Mononuclear cell (primary cell): ENCODE measurements around the gene FTSJ3. TPM values are rescaled to one million over a fixed set of nuclear protein-coding genes. Genes with fewer than 3 reads are reported as not detected.
A peak's percentile ranks its signal among the peaks of the same experiment; 100 is the strongest.
"Not testable (repeated sequence)": the region's sequence is repeated elsewhere in the genome, so short reads cannot be mapped to it uniquely, and the experiment has no call there.

Experiments used
- H3K27me3 ChIP-seq: 2 replicates; pipeline ENCODE4 v1.6.0; 2011; ENCODE audit warnings: low read length, control low read depth; ENCODE audit not compliant: insufficient read depth
- H3K4me1 ChIP-seq: 2 replicates; pipeline ENCODE4 v1.5.1; 2011; ENCODE audit warnings: mild to moderate bottlenecking, low read length, control low read depth; ENCODE audit not compliant: insufficient read depth
- H3K4me3 ChIP-seq: 2 replicates; pipeline ENCODE4 v1.5.1; 2011; ENCODE audit warnings: mild to moderate bottlenecking, low read length, moderate library complexity
- H3K9me3 ChIP-seq: 2 replicates; pipeline ENCODE4 v1.5.1; 2011; ENCODE audit warnings: low read depth, mild to moderate bottlenecking, control low read depth, low read length
- total RNA-seq: library from RNA; depleted of rRNA; stranded (reverse); fragments of >200 nt; gene quantifications from one replicate; pipeline ENCODE4 v1.2.3, GENCODE V29; 2012

FTSJ3 gene
- total RNA-seq, 1 donor, result 13.2 TPM

GRCh38 chr17:63850401-63850800, 22.9 kb upstream of the FTSJ3 start:
- Histone ChIP-seq H3K4me3 (no peak overlapping the region), H3K4me1 (peaks cover 8% of the 10 kb centered on the region), H3K27me3 (no peaks in the 10 kb centered on the region), H3K9me3 (no peaks in the 10 kb centered on the region)

GRCh38 chr17:63848834-63849689, 21.6 kb upstream of the FTSJ3 start:
- Histone ChIP-seq H3K27me3 (no peaks in the 10 kb centered on the region), H3K9me3 (no peaks in the 10 kb centered on the region), H3K4me3 (no peak overlapping the region), H3K4me1 (peaks cover 11% of the 10 kb centered on the region)

GRCh38 chr17:63847525-63848249, 20.2 kb upstream of the FTSJ3 start:
- no peaks in the 10 kb centered on the region for H3K9me3 ChIP-seq
- H3K27me3 ChIP-seq, result no peaks in the 10 kb centered on the region
- peaks cover 22% of the 10 kb centered on the region for H3K4me1 ChIP-seq
- H3K4me3 ChIP-seq, result no peak overlapping the region

GRCh38 chr17:63845509-63845908, 18.0 kb upstream of the FTSJ3 start:
- Histone ChIP-seq H3K4me3 (no peak overlapping the region), H3K9me3 (no peaks in the 10 kb centered on the region), H3K4me1 (peaks cover 34% of the 10 kb centered on the region), H3K27me3 (no peaks in the 10 kb centered on the region)

- H3K27me3 ChIP-seq, result no peaks in the 10 kb centered on the region
- peaks cover 49% of the 10 kb centered on the region for H3K4me1 ChIP-seq
- peak overlapping the region; percentile 80 for H3K4me3 ChIP-seq
- no peaks in the 10 kb centered on the region for H3K9me3 ChIP-seq
Observed at GRCh38 chr17:63843910-63844677, 16.6 kb upstream of the FTSJ3 start.

- peak overlapping the region; percentile 80 for H3K4me3 ChIP-seq
- H3K4me1 ChIP-seq, result peaks cover 50% of the 10 kb centered on the region
Observed at GRCh38 chr17:63843387-63843888, 16.0 kb upstream of the FTSJ3 start.

GRCh38 chr17:63842540-63843386, 15.3 kb upstream of the FTSJ3 start, which contains the start of gene SMARCD2:
SMARCD2 (minus strand) TSS chr17:63842685; CDS start chr17:63842674, 11 bp downstream.
- Histone ChIP-seq H3K4me3 (peak within 1 kb of the TSS; percentile 80), H3K27me3 (no peaks in the 10 kb centered on the region), H3K9me3 (no peaks in the 10 kb centered on the region), H3K4me1 (peaks cover 54% of the 10 kb centered on the region)

More at GRCh38 chr17:63843387-63843888, 16.0 kb upstream of the FTSJ3 start:
- not testable (repeated sequence) for H3K27me3 ChIP-seq, H3K9me3 ChIP-seq

- H3K9me3 ChIP-seq, result no peaks in the 10 kb centered on the region
- H3K4me1 ChIP-seq, result peaks cover 58% of the 10 kb centered on the region
- no peaks in the 10 kb centered on the region for H3K27me3 ChIP-seq
- peak overlapping the region; percentile 80 for H3K4me3 ChIP-seq
Observed at GRCh38 chr17:63842173-63842539, 14.7 kb upstream of the FTSJ3 start.

GRCh38 chr17:63841350-63842172, 14.1 kb upstream of the FTSJ3 start:
- H3K9me3 ChIP-seq, result no peaks in the 10 kb centered on the region
- H3K4me3 ChIP-seq, result peak overlapping the region; percentile 80
- peaks cover 58% of the 10 kb centered on the region for H3K4me1 ChIP-seq
- H3K27me3 ChIP-seq, result no peaks in the 10 kb centered on the region

- H3K4me1 ChIP-seq, result peaks cover 58% of the 10 kb centered on the region
- no peaks in the 10 kb centered on the region for H3K9me3 ChIP-seq
- no peaks in the 10 kb centered on the region for H3K27me3 ChIP-seq
Observed at GRCh38 chr17:63840591-63841349, 13.3 kb upstream of the FTSJ3 start.

GRCh38 chr17:63838631-63839171, 11.2 kb upstream of the FTSJ3 start:
- H3K4me3 ChIP-seq, result no peak overlapping the region
- no peaks in the 10 kb centered on the region for H3K27me3 ChIP-seq
- H3K9me3 ChIP-seq, result no peaks in the 10 kb centered on the region
- peaks cover 62% of the 10 kb centered on the region for H3K4me1 ChIP-seq

More at GRCh38 chr17:63840591-63841349, 13.3 kb upstream of the FTSJ3 start:
- peak overlapping the region; percentile 80 for H3K4me3 ChIP-seq

- no peaks in the 10 kb centered on the region for H3K9me3 ChIP-seq
- peaks cover 56% of the 10 kb centered on the region for H3K4me1 ChIP-seq
- H3K27me3 ChIP-seq, result no peaks in the 10 kb centered on the region
- H3K4me3 ChIP-seq, result no peak overlapping the region
Observed at GRCh38 chr17:63837962-63838600, 10.6 kb upstream of the FTSJ3 start.
